ENCODE data around the gene KLRK1.
"Not testable (repeated sequence)": the region's sequence is repeated elsewhere in the genome, so short reads cannot be mapped to it uniquely, and the experiment has no call there.

The KLRK1 gene

GRCh38 chr12:10387498-10387897 lies 2.3 kb downstream of the KLRK1 start:
- not testable (repeated sequence) for DNase-seq

- no peak for DNase-seq
These were observed 3.0 kb downstream of the KLRK1 start for GRCh38 chr12:10386857-10387256.

- DNase-seq = no peak
These were observed 4.7 kb downstream of the KLRK1 start for GRCh38 chr12:10385166-10385613.

GRCh38 chr12:10384191-10384590 lies 5.7 kb downstream of the KLRK1 start:
- DNase-seq = no peak

DNA sequence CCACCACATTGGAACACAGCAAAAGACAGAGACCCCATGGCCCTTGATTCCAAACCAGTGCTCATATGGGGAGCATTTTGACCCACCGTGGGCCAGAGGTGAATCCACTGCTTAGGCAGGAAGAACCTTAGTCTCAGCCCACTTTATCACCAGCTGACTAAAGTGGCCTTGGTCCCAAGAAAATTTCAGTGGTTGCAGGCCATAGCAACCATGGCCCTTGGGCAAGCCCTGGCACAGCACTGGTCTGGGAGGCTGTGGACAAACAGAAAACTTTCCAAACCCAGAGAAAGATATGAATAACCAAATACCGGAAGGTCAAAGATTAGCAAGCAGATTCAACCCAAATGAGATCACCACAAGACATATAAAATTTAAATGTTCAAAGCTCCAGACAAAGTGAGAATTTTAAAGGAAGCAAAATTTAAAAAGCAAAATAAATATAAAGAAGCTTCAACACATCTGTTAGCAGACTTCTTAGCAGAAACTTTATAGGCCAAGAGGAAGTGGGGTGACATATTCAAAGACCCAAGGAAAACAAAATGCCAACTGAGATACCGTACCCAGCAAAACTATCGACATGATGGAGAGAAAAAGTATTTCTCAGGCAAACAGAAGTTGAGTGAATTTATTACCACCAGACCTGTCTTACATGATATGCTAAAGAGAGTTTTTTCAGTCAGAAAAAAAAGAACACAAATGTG lies 7.8 kb downstream of the KLRK1 start:
- no peak for DNase-seq

DNA sequence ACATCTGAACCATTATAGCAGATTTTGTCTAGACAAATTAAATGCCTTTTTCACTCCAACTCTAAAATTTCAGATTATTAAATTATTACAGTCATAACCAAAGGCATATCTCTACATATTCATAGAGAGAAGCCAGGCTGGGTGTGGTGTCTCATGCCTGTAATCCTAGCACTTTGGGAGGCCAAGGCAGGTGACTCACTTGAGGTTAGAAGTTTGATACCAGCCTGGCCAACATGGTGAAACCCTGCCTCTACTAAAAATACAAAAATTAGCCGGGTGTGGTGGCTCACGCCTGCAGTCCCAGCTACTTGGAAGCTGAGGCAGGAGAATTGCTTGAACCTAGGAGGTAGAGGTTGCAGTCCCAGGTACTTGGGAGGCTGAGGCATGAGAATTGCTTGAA lies 11.1 kb downstream of the KLRK1 start:
- not testable (repeated sequence) for DNase-seq

- no peak for DNase-seq
These were observed 15.2 kb downstream of the KLRK1 start for GRCh38 chr12:10374624-10375018.

GRCh38 chr12:10372559-10372958 lies 17.3 kb downstream of the KLRK1 start:
- no peak for DNase-seq

DNA sequence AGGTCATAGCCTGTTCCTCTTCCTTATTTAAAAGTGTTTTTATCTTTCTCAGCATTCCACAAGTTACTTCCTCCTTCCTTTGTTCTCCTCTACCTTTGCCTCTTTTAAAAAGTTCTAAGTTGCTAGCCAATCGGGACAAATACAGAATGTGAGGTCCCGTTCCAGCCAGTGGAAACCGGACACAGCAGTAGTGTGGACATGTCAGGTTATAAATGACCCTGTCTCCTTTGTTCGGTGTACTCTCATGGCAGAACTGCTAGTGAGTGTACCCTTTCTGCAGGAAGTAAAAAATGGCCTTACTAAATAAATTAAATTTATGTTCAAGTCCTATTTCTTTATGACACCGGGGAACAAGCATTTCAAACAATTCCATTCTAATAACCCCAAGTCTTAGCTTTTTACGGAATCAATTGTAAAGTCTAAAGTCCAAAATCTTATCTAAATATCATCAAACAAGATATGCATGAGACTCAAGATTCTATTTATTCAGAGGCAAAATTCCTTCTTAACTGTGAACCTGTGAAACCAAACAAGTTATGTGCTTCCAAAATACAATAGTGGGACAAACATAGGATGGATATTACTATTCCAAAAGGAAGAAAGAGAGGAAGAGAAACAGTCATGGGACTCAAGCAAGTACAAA lies 17.8 kb downstream of the KLRK1 start:
- not testable (repeated sequence) for DNase-seq

GRCh38 chr12:10369557-10370415 lies 20.1 kb downstream of the KLRK1 start:
- no peak for DNase-seq

DNA sequence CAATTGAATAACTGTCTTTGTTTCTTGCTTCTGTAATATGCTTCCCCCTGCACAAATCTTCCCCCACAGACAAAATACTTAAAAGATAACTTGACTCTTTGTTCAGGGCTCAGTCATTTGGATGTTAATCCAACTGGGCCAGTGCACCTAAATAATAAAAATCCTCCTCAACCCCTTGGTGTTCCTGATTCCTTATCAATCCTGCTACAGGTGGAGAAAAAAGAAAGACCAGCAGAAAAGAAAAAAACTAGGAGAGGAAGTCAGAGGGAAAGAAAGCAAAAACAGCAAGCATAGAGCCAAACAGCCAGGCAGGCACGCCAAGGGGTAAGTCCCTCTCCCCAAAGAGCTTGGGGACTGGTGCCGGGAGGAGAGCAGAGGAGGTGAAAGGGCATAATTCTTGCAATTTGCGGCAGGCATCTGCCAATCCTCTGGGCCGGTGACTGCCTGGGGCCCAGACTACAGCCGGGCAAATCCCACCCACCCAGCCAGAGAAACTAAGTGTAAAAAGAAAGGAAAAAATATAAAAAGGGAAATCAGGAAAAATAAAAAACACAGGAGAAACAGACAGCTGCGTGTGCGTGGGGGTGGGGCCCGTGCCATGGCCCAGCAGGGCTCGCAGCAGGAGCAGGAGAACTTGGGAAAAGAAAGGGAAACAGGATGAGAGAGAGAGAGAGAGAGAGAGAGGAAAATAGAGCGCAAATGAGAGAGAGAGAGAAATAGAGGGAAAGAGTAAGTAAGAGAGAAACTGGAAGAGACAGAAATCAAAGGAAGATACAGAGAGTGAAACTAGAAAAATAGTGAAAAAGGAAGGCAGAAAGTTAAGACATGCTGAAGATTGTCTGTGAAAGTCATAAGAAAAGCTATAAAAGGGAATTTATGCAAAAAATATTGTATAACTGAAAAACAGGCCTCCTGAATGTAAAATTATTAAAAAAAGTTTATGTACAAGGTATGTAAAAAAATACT lies 21.4 kb downstream of the KLRK1 start:
- DNase-seq = no peak

DNA sequence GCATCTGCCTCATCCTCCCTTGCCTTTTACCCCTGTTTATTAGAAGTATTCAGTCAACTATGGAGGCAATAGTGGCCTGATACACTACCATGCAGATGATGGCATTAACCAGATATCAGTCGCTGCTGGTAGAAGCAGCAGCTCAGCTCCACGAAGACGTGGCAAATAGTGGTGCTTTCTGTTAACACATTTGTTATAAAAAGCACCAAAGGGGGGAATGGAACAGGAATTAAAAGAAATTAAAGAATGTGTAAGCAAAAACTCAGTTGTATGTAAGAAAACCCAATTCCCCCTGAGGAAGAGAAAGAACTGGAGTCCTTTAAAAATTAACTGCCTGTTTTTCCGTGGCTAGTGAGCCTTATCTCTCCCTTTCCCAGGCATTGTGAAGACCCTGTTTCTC lies 22.1 kb downstream of the KLRK1 start:
- not testable (repeated sequence) for DNase-seq

DNA sequence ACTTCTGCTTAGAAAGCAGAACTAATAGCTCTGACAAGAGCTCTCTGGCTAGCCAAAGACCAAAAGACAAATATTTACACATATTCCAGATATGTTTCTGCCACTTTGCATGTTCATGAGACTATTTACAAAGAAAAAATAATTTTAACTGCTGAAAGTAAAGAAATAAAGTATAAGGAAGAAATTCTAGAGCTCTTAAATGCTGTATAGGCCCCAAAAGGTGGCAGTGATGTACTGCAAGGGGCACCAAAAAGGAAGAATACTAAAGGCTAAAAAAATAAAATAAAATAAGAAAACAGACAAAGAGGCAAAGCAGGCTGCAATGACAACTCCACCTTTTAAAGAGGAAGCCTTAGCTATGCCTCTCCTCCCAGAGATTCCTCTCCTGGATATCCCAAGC lies 23.0 kb downstream of the KLRK1 start:
- no peak for DNase-seq

DNA sequence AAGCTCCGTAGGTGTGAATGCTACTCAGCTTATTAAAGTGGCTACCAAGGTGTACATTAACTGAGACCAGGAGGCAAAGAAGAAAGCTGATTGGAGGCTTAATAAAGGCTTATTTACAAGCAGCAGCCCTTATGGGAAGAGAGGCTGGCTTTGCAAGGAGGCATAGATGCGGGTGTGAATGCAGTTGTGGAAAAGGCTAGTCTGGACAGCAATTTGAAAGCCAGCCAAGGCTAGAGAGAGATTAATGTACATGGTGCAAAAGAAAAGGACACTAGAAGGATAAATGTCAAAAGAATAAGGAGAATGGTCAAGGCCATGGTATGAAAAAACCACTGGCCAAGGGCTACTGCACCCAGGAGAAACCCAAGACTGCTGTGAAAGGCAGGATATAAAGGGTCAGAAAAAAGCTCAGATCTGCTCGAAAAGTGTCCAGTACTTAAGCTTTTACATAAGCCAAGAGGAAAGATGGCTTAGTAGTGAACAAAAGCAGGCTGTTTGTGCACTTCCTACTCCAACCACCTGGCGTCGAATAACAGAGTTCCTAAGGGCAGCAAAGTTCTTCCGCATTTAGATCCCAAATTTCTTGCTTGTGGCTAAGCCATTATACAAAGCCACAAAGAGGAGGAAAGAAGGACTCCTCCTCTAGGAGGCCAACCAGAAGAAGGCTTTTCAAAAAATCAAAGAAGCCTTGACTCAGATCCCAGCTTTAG lies 24.0 kb downstream of the KLRK1 start:
- no peak for DNase-seq

DNA sequence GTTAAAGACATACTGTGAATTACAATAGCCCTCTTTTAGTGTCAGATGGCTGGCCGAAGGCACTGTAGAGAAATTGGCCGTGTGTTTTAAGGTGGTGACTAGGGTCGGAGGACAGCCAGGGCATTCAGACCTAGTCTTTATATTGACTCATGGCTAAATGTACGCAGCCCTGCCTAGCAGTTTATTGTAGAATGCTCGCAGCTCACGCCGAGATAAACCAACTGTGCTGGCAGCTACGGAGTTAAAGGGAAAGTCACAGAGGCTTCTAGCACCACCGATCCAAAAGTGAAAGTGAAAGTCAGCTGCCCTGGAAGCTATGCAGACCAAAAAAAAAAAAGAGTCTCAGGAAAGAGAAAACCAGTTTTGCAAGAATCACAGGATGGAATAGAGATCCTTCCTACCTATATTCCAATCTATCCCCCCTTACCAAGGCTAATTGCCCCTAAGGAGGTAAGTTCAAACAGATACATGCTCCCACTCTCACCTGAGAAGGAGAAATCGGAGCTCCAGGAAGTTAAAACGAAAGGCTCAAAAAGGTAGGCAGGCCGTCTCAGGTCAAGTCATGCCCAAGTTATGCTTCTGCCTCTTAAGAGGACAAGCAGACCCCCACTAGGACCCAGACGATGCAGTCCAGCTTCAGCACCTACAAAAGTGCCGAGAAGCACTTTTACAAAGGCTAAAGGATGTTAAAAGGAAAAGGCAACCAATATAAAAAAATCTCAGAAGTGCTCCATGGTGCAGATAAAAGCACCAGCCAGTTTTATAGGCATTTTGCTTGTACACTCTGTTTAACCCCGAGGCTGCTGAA lies 24.8 kb downstream of the KLRK1 start:
- DNase-seq = peak; percentile 19

DNA sequence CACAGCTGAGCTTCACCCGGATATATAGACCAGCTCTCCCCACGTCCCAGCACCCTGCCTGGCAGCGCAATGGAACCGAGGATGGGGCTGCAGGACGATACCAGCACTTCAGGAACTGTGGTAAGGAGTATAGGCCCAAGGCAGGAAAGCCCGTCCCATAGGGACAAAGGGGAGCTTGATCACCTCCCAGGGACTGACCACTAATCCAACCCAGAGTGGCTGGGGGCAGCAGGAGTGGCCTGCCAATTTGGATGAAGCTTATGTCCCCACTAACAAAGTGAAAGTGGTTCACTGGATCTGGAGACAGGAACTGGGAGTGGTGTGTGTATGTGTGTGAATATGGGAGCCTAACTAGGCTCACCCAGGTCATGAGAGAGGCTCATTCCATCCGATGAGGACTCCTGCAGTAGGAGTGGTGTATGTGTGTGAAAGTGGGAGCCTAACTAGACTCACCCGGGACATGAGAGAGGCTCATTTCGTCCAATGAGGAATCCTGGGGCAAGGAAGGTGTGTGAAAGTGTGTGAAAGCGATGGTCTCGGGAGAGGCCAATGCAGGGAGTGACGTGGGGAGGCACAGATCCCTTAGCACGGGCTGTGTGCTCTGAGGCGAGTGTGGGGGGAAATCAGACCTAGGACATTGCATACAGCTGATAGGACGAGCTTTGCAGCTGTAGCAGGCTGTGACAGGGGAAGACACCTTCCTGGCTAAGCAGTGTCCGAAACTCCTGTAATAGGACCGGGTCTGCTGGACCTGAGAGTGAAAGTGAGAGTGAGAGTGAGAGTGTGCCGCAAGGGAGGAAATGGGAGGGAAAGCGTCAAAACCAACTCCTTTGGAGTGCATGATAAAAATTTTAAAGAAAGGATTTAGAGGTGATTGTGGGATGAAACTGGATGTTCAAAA lies 25.7 kb downstream of the KLRK1 start:
- peak; percentile 3 for DNase-seq

DNA sequence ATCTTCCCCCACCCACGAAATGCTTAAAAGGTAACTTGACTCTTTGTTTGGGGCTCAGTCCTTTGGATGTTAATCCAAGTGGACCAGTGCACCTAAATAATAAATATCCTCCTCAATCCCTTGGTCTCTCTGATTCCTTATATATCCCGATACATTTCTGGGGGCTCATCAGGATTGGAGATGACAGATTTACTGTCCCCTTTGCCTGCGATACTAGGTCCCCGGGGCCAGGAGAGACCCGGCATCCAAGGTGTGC lies 26.3 kb downstream of the KLRK1 start:
- no peak for DNase-seq

DNA sequence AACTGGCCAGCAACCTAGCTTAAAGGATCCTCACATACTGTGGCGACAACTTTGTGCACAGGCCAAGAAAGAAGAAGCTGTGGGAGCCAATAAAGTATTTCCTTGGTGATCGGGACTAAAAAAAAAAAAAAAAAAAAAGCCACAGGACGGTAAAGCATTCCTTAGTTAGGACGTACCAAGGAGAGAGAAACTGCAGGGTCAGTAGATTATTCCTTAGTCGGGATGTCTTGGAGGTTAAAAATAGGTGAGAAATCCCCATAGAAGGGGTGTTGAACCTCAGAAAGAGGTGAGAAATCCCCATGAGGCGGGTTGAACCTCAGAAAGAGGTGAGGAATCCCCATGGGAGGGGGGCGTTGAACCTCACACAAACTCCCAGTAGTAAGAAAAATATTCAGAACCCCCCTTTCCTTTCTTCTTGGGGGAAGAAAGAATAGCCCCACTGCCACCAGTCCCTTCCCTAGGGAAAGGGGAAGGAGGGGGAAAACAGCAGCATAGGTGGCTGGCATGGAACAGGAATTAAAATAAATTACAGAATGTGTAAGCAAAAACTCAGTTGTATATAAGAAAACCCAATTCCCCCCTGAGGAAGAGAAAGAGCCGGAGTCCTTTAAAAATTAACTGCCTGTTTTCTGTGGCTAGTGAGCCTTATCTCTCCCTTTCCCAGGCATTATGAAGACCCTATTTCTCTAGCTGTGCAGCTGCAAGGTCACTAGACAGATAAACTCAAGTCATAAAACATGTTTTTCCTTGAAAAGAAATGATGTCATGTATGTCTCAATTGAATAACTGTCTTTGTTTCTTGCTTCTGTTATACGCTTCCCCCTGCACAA lies 26.8 kb downstream of the KLRK1 start:
- no peak for DNase-seq

DNA sequence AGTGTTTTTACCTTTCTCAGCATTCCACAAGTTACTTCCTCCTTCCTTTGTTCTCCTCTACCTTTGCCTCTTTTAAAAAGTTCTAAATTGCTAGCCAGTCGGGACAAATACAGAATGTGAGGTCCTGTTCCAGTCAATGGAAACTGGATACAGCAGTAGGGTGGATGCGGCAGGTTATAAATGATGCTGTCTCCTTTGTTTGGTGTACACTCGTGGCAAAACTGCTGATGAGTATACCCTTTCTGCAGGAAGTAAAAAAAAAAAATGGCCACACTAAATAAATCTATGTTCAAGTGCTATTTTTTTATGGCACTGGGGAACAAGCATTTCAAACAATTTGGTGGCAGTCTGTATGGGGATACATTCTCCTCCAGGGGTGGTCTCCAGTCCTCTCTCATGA lies 27.5 kb downstream of the KLRK1 start:
- no peak for DNase-seq
